ENCODE measurements around the gene SLC25A17.

GRCh38 chr22:40862013-40862412, 42.9 kb upstream of the SLC25A17 start, which contains the start of gene DNAJB7:
- TF ChIP-seq CTCF (IDR thresholded peaks at IDR 0.05 in 8 of 11, conservative IDR thresholded peaks at IDR 0.05 in 3 of 11), result no peak
- TF ChIP-seq POLR2A (IDR thresholded peaks at IDR 0.05), result no peak
- TF ChIP-seq POLR2AphosphoS5 (IDR thresholded peaks at IDR 0.05), result no peak
